NB4 (cell line): ENCODE results near the gene DDX51.

Experiments
- POLR2A ChIP-seq: IDR thresholded peaks from 2 replicates; pipeline ENCODE4 v1.6.1; 2011; ENCODE audit warnings: mild to moderate bottlenecking; ENCODE audit not compliant: insufficient read length; ENCODE audit errors: extremely low read depth
- TF ChIP-seq, protein P1 (sequence below): IDR thresholded peaks from one replicate; pipeline ENCODE4 v1.5.1; 2012; ENCODE audit warnings: low read depth, low read length
- TF ChIP-seq, protein P2 (sequence below): IDR thresholded peaks from 2 replicates; pipeline ENCODE4 v1.6.1; 2011; ENCODE audit warnings: low read depth, low read length

DNA sequence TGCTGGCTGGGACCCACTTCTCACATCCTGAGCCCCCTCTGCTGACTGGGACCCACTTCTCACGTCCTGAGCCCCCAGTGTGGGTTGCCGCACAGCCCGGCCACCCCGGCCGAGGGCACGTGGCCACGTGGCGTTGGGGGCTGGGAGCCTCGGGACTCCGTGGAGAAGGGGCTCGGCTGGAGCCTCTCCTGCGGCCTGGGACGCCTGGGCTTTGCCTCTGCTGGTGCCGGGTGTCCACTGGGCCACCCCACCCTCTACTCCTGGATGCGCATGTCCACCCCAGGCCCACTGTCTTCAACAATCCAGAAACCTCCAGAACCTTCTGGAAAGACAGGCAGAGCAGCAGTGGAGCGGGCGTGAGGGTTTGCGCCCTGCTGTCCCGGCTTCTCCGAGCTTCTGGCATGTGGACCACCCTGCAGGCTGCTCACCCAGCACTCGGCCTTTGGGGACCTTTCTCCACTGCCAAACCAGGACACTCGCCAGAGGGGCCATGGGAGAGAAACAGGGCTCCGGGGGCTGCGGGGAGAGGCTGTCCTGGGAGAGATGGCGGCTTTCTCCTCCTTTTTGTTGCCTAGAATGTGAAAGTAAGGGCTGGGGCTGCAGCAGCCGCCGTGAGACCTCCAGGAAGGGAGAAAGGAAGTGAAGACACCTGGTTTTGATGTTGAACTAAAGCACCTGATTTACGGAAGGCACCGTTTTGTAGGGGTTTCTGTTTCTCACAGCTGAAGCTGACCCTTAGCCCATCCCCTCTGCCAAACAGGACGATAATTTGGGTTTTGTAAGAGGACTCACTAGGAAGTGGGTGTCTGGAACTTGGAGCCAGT is 30.1 kb upstream of the DDX51 start:
- TF ChIP-seq, protein P1, sequence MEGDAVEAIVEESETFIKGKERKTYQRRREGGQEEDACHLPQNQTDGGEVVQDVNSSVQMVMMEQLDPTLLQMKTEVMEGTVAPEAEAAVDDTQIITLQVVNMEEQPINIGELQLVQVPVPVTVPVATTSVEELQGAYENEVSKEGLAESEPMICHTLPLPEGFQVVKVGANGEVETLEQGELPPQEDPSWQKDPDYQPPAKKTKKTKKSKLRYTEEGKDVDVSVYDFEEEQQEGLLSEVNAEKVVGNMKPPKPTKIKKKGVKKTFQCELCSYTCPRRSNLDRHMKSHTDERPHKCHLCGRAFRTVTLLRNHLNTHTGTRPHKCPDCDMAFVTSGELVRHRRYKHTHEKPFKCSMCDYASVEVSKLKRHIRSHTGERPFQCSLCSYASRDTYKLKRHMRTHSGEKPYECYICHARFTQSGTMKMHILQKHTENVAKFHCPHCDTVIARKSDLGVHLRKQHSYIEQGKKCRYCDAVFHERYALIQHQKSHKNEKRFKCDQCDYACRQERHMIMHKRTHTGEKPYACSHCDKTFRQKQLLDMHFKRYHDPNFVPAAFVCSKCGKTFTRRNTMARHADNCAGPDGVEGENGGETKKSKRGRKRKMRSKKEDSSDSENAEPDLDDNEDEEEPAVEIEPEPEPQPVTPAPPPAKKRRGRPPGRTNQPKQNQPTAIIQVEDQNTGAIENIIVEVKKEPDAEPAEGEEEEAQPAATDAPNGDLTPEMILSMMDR, result no peak
- TF ChIP-seq, protein P2, sequence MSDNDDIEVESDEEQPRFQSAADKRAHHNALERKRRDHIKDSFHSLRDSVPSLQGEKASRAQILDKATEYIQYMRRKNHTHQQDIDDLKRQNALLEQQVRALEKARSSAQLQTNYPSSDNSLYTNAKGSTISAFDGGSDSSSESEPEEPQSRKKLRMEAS, result no peak
- no peak for TF ChIP-seq POLR2A
